Measurements from ENCODE around the gene TXNDC15.

GRCh38 chr5:134917070-134917815 is 43.1 kb downstream of the TXNDC15 start:
- TF ChIP-seq CTCF (conservative IDR thresholded peaks at IDR 0.05) = peak; percentile 56
- no peak for TF ChIP-seq ZFX (IDR thresholded peaks at IDR 0.05)
